Activated naive CD4-positive, alpha-beta T cell treated with Interleukin-2 at 50 U/mL for 16 hours (primary cell): ENCODE measurements around the gene SLC43A3.

Experiments used
- DNase-seq: peaks from one replicate; pipeline ENCODE4 v3.0.0-alpha.2; 2020

SLC43A3 gene

DNA sequence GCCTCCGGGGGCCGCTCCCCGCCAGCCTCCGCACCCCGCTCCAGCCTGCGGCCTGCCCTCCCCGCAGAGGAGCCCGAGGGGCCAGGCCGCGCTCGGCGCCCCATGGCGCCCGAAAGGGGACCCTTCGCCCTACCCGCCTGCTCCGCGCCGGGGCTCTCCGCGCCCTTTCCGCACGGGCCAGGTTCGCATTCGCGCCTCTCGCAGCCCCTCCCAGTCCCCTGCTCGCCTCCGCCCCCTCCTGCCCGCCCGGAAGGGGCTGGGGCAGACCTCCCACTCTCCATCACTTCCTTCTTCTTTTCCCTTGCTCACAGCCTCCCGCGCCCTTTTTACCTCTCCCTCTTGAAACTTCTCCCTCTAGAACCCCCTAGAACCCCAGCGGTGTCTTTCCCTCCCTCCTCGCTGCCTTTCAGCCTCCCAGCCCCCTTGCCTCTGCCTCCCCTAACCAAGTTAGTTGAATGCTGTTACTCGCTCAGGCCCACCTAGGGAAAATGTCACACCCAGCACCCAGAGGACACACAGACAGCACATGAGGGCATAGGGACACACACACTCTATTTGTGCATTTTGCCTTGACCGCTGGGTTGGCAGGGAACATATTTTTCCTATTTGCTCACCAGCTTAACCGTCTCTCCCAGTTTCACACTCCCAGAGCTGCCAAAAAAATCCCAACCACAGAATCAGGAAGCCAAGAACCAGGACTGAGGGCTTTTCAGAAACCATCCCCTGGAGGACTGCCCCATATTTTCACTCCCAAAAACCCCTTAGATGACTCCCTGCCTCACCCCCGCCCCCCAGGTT lies at the start of gene SLC43A3:
Gene SLC43A3 (minus strand): TSS at position 193 of the 798 bp plus-strand sequence. CDS start 949 bp downstream, outside the sequence.
- peak; percentile 84 for DNase-seq

DNA sequence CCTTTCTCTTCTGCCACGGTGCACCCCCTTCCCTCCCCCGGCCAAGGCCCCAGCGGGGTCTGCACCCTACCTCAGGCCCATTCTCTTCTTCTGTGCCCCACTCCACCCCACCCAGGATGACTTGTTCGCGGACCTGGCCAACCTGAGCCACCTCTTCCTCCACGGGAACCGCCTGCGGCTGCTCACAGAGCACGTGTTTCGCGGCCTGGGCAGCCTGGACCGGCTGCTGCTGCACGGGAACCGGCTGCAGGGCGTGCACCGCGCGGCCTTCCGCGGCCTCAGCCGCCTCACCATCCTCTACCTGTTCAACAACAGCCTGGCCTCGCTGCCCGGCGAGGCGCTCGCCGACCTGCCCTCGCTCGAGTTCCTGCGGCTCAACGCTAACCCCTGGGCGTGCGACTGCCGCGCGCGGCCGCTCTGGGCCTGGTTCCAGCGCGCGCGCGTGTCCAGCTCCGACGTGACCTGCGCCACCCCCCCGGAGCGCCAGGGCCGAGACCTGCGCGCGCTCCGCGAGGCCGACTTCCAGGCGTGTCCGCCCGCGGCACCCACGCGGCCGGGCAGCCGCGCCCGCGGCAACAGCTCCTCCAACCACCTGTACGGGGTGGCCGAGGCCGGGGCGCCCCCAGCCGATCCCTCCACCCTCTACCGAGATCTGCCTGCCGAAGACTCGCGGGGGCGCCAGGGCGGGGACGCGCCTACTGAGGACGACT lies 49.3 kb upstream of the SLC43A3 start:
- peak; percentile 30 for DNase-seq

DNA sequence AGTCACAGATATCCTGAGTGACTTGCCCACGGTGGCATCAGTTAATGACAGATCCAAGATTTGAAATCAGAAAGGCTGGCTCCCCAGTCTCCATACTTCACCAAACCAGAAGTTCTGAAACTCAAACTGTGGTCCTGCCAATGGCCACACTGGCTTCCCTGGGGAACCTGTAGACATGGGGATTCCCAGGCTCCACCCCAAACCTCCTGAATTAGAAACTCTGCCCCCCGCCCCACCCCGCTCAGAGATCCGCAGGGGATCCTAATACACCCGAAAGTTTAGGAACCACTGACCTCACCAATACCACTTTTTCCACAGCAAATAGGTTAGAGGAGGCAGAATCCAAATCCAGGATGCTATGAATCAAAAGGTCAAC lies 48.7 kb upstream of the SLC43A3 start:
- DNase-seq, result no peak

- DNase-seq, result no peak
These were observed 48.3 kb upstream of the SLC43A3 start for GRCh38 chr11:57475191-57475590.

DNA sequence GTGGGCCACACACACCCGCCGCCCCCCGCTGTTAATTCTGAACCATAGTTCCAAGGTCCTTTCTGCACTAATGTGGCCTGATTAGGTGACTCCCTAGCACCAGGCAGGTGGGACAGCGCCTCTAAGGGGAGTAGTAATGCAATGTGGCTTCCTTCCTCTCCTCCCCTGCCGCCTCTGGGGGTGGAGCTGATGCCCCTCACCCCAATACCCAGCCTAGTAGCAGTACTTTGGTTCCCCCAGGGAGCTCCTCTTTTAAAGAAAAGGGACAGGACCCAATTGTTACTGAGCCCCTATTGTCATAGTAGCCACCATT lies 47.8 kb upstream of the SLC43A3 start:
- no peak for DNase-seq

DNA sequence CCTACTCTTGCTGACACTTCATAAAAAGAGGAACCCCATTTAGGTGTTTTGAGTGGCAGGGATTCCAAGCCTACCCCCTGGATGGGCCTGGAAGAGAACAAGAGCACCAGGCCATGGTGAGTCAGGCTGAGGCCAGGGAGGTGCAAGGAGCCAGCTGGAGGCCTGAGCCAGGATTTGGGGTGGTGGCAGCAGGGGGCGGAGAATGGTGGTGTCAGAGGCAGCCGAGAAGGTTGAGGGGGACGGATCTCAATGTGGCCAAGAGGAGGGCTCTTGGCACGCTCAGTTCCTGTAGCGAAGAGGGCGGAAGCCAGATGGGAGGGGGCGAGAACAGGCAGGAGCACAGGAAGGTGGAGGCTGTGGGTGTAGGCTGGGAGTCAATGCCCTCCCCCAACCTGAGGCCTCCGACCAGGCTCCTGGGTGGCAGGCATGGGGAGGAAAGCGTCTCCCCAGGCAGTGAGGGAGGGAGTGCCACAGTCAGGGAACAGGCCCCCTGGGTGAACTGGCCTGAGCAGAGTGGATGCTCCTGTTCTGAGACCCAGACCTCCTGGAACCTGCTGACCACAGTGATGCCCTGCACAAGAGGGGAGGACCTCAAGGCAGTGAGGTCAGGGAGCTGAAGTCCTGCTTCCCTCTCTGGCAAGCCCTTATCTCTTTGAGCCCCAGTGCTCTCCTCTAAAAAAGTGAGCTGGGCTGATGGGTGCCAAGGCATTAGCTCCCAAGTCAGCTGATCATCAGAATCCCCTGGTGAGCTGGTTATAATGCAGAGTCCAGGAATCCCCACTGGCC lies 47.3 kb upstream of the SLC43A3 start:
- DNase-seq, result no peak

DNA sequence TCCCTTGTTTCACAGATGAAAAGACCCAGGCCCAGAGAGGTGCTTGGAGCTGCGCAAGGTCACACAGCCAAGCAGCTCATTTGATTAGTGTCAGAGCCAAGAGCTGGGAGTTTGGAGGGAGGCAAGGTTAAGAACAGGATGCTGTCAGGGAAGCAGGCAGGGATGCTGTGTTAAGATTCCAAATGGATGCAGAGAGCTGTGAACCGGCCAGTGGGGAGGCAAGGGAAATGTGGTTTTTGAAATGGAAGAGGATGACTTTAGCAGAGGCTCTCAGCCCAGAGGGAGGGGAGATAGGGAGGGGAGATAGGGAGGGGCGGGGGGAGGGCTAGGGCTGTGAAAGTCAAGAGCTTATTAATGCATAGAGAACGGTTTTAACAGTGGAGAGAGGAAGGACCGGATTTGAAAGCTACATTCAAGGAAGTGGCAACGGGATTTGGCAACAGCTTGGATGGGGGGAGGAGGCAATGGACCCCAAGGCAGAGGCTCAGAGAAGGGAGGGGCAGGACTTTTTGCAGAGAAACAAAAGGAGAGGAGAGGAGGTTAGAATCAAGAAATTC lies 46.4 kb upstream of the SLC43A3 start:
- no peak for DNase-seq

DNA sequence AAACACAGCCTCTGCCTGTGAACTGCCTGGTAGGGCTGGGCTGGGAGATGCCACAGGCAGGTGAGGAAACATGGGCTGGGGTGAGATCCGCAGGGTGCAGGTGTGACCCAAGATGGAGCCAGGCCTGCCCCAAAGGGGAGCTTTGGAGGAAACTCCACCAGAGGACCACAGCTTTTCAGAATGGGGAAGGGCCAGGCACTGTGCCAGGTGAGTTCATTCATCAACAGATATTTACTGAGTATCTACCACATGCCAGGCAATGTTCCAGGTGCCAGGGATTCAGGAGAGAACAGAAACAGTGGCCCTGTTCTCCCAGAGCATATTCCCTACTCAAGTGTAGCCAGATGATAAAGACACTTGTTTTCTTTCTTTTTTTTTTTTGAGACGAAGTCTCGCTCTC lies 44.6 kb upstream of the SLC43A3 start:
- DNase-seq, result no peak

DNA sequence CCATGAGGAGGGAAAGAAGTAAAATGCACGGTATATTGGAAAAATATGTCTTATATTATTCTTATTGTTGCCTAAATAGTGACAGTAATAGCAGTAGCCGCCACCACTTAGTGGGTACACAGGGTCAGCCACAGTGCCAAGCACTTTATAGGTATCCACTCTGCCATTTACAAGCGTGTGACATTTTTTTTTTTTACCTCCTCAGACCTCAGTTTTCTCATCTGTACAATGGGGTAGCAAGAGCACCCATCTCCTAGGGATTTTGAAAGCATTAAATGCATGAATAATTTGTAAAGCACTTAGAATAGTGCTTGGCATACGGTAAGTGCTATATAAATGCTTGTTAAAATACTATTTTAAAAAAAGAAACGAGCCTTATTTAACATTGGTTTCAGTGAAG lies 42.3 kb upstream of the SLC43A3 start:
- no peak for DNase-seq

GRCh38 chr11:57468276-57468675 lies 41.4 kb upstream of the SLC43A3 start:
- no peak for DNase-seq

- DNase-seq, result no peak
These were observed 40.7 kb upstream of the SLC43A3 start for GRCh38 chr11:57467508-57468157.

DNA sequence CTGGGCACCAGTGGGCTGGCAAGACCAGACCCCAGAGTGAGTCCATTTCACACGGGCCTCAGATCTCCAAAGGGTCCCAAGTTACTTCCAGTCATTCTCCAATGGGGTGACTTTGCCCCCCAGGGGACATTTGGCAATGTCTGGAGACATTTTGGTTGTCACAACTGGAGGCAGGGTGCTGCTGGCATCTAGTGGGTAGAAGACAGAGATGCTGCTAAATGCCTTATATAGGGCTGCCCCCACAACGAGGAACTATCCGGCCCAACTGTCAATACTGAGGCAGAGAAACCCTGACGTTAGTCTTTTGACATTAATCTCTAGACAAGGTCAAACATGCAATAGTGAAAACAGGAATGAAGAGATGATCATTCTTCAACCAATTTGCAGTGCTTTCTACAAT lies 39.8 kb upstream of the SLC43A3 start:
- no peak for DNase-seq

- DNase-seq, result no peak
These were observed 37.7 kb upstream of the SLC43A3 start for GRCh38 chr11:57464539-57465181.

GRCh38 chr11:57463671-57464538 lies 37.0 kb upstream of the SLC43A3 start:
- DNase-seq, result no peak

- no peak for DNase-seq
These were observed 35.7 kb upstream of the SLC43A3 start for GRCh38 chr11:57462597-57462996.

GRCh38 chr11:57461841-57462489 lies 35.0 kb upstream of the SLC43A3 start:
- DNase-seq, result no peak

DNA sequence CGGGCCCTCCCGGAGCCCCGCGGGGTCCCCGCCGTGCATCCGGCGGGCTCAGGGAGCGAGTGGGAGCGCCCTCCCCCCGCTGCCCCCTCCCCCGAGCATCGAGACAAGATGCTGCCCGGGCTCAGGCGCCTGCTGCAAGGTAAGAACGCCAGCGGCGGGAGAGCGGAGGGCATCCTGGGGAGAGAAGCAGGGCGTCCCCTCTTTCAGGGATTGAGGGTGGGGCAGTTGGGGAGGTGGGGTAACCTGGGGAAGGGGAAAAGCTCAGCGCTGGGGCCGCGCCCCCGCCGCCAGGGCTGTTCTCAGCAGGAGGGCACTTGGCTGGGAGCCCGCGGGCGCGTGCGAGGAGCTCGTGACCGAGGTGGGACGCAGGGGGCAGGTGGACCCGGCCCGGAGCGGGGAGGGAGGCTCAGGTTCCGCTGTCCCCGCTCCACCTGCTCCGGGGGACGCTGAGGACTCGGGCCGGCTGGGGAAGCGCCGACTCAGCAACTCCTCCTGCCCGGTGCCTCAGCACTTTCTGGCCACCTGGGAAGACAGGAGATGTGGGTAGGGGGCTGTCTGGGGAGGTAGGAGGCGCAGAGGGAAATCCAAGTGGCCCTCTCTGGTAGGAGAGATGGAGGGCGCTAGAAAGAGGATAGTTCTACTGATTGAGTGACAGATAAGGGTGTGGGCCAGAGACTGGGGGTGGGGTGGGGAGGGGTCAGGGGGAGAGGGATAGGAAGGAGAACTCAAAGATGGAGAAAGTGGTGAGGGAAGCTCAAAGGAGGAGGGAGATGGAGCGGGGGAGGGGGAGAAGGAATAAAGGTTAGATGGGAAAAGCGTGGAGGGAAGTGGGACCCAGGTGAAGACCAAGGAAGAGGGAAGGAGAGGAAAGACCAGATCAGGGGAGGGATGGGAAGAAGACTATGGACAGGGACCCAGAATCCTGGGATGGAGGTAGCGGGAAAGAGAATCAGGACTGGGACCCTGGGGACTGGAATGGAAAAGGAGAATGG lies 34.1 kb upstream of the SLC43A3 start:
- DNase-seq, result no peak

- DNase-seq, result peak; percentile 39
These were observed 33.3 kb upstream of the SLC43A3 start, which contains the start of gene RTN4RL2 for GRCh38 chr11:57460022-57460757. Gene RTN4RL2, plus strand, starts transcription at chr11:57460528. Its CDS starts 338 bp downstream, at chr11:57460866.
